ENCODE data around the gene TMEM132D.

The TMEM132D gene

DNA sequence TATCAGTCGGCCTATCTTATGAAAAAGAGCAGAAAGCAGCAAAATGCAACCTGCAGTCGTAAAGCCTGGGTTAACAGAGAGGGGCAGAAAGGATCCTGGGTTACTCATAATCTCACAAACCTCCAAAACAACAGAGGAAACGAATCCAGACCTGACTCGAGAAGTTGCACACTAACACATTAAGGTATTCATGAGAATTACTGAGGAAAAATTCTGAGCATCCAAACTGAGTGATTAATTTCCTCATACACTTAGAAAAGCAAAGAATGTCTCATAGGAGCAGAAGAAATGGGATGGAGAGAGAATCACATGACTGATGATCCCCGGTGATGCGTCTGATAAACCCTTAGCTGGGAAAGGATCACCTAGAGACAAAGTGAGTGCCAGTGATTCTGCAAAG is 272.5 kb downstream of the TMEM132D start:
- CTCF ChIA-PET: no interaction called here
- no peak for DNase-seq (ENCODE audit: extremely low spot score)

DNA sequence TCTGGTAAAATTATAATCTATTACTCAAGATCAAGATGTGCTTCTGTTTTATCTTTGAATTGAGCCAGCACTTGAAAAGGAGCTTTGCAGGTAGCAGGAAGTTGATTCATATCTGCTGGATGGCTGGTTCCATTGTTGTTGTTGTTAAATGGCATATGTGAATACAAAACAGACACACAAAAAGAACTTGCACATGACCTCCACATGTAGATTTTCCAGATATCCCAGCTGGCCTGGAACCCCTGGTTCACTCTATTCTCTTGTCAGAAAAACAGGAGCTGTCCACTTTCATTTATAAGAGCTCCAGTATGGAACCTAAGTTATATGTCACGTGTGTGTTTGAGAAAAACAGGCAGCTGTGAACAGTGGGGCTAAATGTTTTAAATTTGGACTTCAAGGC is 273.9 kb downstream of the TMEM132D start:
- DNase-seq (ENCODE audit: extremely low spot score): no peak
- TF ChIP-seq, protein P1, sequence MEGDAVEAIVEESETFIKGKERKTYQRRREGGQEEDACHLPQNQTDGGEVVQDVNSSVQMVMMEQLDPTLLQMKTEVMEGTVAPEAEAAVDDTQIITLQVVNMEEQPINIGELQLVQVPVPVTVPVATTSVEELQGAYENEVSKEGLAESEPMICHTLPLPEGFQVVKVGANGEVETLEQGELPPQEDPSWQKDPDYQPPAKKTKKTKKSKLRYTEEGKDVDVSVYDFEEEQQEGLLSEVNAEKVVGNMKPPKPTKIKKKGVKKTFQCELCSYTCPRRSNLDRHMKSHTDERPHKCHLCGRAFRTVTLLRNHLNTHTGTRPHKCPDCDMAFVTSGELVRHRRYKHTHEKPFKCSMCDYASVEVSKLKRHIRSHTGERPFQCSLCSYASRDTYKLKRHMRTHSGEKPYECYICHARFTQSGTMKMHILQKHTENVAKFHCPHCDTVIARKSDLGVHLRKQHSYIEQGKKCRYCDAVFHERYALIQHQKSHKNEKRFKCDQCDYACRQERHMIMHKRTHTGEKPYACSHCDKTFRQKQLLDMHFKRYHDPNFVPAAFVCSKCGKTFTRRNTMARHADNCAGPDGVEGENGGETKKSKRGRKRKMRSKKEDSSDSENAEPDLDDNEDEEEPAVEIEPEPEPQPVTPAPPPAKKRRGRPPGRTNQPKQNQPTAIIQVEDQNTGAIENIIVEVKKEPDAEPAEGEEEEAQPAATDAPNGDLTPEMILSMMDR (IDR thresholded peaks at IDR 0.05; ENCODE audit: control extremely low read depth, extremely low read depth, low read depth, missing control alignments): no peak
- ChIA-PET POLR2A (no interaction called here), CTCF (interaction anchor here (0.9 kb wide), 1 partner anchor 11 kb away, joined by 3 read pairs; no protein-coding TSS in a partner anchor)

More for the DNA sequence above, 272.5 kb downstream of the TMEM132D start:
- TF ChIP-seq, protein P1 (IDR thresholded peaks at IDR 0.05; ENCODE audit: control extremely low read depth, extremely low read depth, low read depth, missing control alignments): no peak
- POLR2A ChIA-PET: no interaction called here

DNA sequence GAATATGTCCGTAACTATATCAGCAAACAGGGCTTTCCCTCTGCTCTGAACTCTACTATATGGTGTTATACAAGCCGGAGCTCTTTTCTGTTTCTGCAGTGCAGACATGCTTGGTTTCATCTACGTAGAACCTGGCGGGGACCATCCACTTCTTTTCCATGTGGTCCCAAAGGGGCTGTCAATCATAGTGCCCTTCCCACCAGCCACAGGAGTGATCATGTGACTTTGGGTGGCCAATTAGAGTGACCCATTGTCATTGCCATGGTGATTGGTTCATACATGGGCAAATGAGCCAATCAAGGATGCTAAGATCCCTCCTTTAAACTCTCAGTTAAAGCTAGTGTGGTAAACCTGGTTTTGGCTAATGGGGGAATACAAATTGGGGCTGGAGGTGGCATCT is 281.3 kb downstream of the TMEM132D start:
- CTCF ChIA-PET: no interaction called here
- POLR2A ChIA-PET: no interaction called here
- DNase-seq (ENCODE audit: extremely low spot score): no peak
- TF ChIP-seq, protein P1 (IDR thresholded peaks at IDR 0.05; ENCODE audit: control extremely low read depth, extremely low read depth, low read depth, missing control alignments): no peak

DNA sequence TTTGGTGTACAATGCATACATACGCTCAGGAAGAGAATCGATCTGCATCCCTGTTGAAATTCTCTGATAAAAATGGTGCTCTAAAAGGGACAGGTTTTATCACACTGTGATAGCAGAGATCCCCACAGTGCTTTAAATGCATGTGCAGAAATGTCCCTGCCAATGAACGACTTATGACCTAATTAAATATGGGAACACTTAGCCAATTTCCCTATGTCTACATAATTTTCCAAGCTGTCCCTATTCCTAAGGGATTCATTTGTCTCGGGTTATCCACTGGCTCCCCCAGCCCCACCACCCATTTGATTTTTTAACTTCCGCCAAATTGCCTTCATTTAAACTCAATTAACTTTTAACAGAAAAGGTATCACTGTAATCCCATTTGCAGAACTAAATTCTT is 284.6 kb downstream of the TMEM132D start:
- CTCF ChIA-PET: no interaction called here
- POLR2A ChIA-PET: no interaction called here
- no peak for DNase-seq (ENCODE audit: extremely low spot score)
- TF ChIP-seq, protein P1 (IDR thresholded peaks at IDR 0.05; ENCODE audit: control extremely low read depth, extremely low read depth, low read depth, missing control alignments): no peak

DNA sequence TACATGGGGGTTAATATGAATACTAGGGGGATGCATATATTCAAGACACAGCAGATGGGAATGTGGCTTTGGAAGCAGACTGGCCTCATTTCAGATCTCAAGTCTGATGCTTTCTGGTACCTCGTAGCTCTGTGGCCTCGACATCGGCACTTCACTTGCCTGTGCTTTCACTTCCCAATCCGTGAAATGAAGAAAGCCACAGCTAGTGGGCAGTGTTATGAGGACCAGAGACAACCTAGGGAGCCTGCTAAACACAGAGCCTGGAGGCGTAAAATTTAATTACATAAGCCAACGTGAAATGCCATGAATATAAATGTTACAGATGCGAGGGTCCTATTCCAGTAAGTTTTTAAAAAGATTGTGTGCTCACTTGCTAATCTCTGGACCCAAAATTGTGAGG is 286.0 kb downstream of the TMEM132D start:
- CTCF ChIA-PET: no interaction called here
- TF ChIP-seq, protein P1 (IDR thresholded peaks at IDR 0.05; ENCODE audit: control extremely low read depth, extremely low read depth, low read depth, missing control alignments): no peak
- POLR2A ChIA-PET: no interaction called here
- DNase-seq (ENCODE audit: extremely low spot score): no peak

DNA sequence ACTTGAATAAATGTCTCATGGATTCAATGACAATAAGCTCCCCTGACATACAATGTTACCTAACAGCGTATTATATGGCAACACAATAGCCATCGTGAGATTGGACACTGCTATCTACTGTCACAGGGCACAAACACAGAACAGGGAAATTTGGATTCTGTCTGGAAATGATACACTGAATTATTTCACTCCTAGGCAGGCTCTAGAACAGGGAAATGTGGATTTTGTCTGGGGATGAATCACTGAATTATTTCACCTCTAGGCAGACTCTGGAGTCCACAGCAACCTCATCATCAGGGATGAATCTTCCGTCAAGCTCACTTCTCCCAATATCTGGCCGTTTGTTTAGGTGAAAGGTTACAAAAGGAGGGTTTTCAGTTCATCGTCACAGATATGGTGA is 288.8 kb downstream of the TMEM132D start:
- CTCF ChIA-PET: no interaction called here
- TF ChIP-seq, protein P1 (IDR thresholded peaks at IDR 0.05; ENCODE audit: control extremely low read depth, extremely low read depth, low read depth, missing control alignments): no peak
- POLR2A ChIA-PET: no interaction called here
- no peak for DNase-seq (ENCODE audit: extremely low spot score)

All from GM10248 (cell line).